ENCODE data around the gene PARS2.

The PARS2 gene

GRCh38 chr1:54723985-54724384 lies 40.3 kb downstream of the PARS2 start:
- Mint-ChIP-seq H3K4me1 (no peaks in the 10 kb centered on the region), H3K27me3 (ENCODE audit: low read depth) (no peaks in the 10 kb centered on the region), H3K4me3 (no peak overlapping the region), H3K27ac (no peak overlapping the region), H3K9me3 (peaks cover 22% of the 10 kb centered on the region), H3K36me3 (ENCODE audit: low read depth) (peaks cover 87% of the 10 kb centered on the region)
- TF ChIP-seq CTCF (IDR thresholded peaks at IDR 0.05; ENCODE audit: unreplicated experiment in 3 of 3), result no peak

GRCh38 chr1:54721719-54722118 lies 42.6 kb downstream of the PARS2 start:
- TF ChIP-seq CTCF (IDR thresholded peaks at IDR 0.05; ENCODE audit: unreplicated experiment in 3 of 3), result no peak
- peaks cover 6% of the 10 kb centered on the region for H3K4me1 Mint-ChIP-seq
- peaks cover 22% of the 10 kb centered on the region for H3K9me3 Mint-ChIP-seq
- H3K36me3 Mint-ChIP-seq (ENCODE audit: low read depth), result peaks cover 74% of the 10 kb centered on the region
- H3K27me3 Mint-ChIP-seq (ENCODE audit: low read depth), result no peaks in the 10 kb centered on the region
- H3K27ac Mint-ChIP-seq, result no peak overlapping the region
- H3K4me3 Mint-ChIP-seq, result no peak overlapping the region

- peak overlapping the region; percentile 79 to 87 (median 86) for H3K4me3 Mint-ChIP-seq
- TF ChIP-seq CTCF (IDR thresholded peaks at IDR 0.05; ENCODE audit: unreplicated experiment in 3 of 3), result no peak
- peaks cover 4% of the 10 kb centered on the region for H3K27me3 Mint-ChIP-seq (ENCODE audit: low read depth)
- H3K36me3 Mint-ChIP-seq (ENCODE audit: low read depth), result peaks cover 22% of the 10 kb centered on the region
- H3K9me3 Mint-ChIP-seq, result no peaks in the 10 kb centered on the region
- H3K27ac Mint-ChIP-seq, result peak overlapping the region; percentile 32 to 71 (median 57)
- H3K4me1 Mint-ChIP-seq, result peaks cover 20% of the 10 kb centered on the region
Measured at GRCh38 chr1:54716299-54717047, 47.9 kb downstream of the PARS2 start.

GRCh38 chr1:54715493-54716298 lies 48.6 kb downstream of the PARS2 start, which contains the start of gene TTC4:
TTC4 (plus strand) TSS chr1:54715861; CDS start chr1:54715909, 48 bp downstream.
- TF ChIP-seq CTCF (IDR thresholded peaks at IDR 0.05; ENCODE audit: unreplicated experiment in 3 of 3), result no peak
- Mint-ChIP-seq H3K9me3 (no peaks in the 10 kb centered on the region), H3K4me3 (peak within 1 kb of the TSS; percentile 79 to 87 (median 86)), H3K27me3 (ENCODE audit: low read depth) (peaks cover 4% of the 10 kb centered on the region), H3K4me1 (peaks cover 20% of the 10 kb centered on the region), H3K36me3 (ENCODE audit: low read depth) (peaks cover 17% of the 10 kb centered on the region), H3K27ac (peak within 1 kb of the TSS; percentile 32 to 71 (median 57))

GRCh38 chr1:54714881-54715492 lies 49.3 kb downstream of the PARS2 start:
- Mint-ChIP-seq H3K27ac (peak overlapping the region; percentile 8 to 57 (median 32)), H3K36me3 (ENCODE audit: low read depth) (peaks cover 14% of the 10 kb centered on the region), H3K4me1 (peaks cover 20% of the 10 kb centered on the region), H3K9me3 (no peaks in the 10 kb centered on the region), H3K4me3 (peak overlapping the region; percentile 79 to 87 (median 86)), H3K27me3 (ENCODE audit: low read depth) (peaks cover 4% of the 10 kb centered on the region)
- TF ChIP-seq CTCF (IDR thresholded peaks at IDR 0.05; ENCODE audit: unreplicated experiment in 3 of 3), result no peak

Measured in nephron (organoid).